Left ventricle myocardium inferior (tissue), 1 donor: Measurements from ENCODE around the gene TNIK. TPM values are rescaled to one million over a fixed set of nuclear protein-coding genes. Genes with fewer than 3 reads are reported as not detected.

Experiments
- DNase-seq: peaks from one replicate; pipeline ENCODE4 v3.0.0-alpha.2; 2020
- H3K27ac ChIP-seq: fragments of 200-600 bp; replicated peaks from 2 replicates; pipeline ENCODE4 v1.8.0; 2021
- H3K27me3 ChIP-seq: fragments of 200-600 bp; 2 replicates; pipeline ENCODE4 v1.8.0; 2021; ENCODE audit warnings: low read depth
- H3K36me3 ChIP-seq: fragments of 200-600 bp; 2 replicates; pipeline ENCODE4 v1.8.0; 2021
- H3K4me1 ChIP-seq: fragments of 200-600 bp; 2 replicates; pipeline ENCODE4 v1.8.0; 2021
- H3K4me3 ChIP-seq: fragments of 200-600 bp; 2 replicates; pipeline ENCODE4 v1.8.0; 2021; ENCODE audit warnings: mild to moderate bottlenecking, moderate library complexity
- H3K9me3 ChIP-seq: fragments of 200-600 bp; replicated peaks from 2 replicates; pipeline ENCODE4 v1.8.0; 2021
- CTCF ChIP-seq: fragments of 200-600 bp; IDR thresholded peaks from 2 replicates; pipeline ENCODE4 v1.8.0; 2021; ENCODE audit warnings: antibody characterized with exemption, mild to moderate bottlenecking, borderline replicate concordance
- intact Hi-C: fragments of 100-400 bp; cut with micrococcal nuclease; formaldehyde crosslinking; loops from one replicate; pipeline ENCODE4 v1.11.0; 2022
- total RNA-seq: library from RNA; stranded (reverse); fragmentation: NEBNext Ultra II Directional; extraction: Animal tissue kit (Norgen Biotek cat#: 25700); gene quantifications from one replicate; pipeline ENCODE4 v1.2.1, GENCODE V29; 2021
- donor health status: DM: no; HTN: yes; CAD: no; lungs with severe emphysema.

TNIK gene
- total RNA-seq, 1 donor from 2014 or later = 28.6 TPM

- H3K9me3 ChIP-seq = no peaks in the 10 kb centered on the region
- intact Hi-C loops = no loop called here
- no peak overlapping the region for H3K27ac ChIP-seq
- H3K27me3 ChIP-seq = no peaks in the 10 kb centered on the region
- no peak for TF ChIP-seq CTCF
- H3K4me3 ChIP-seq = no peak overlapping the region
- H3K36me3 ChIP-seq = no peaks in the 10 kb centered on the region
- no peak for DNase-seq
- peaks cover 54% of the 10 kb centered on the region for H3K4me1 ChIP-seq
Measured at GRCh38 chr3:171279972-171280371, 180.2 kb downstream of the TNIK start.

- no peaks in the 10 kb centered on the region for H3K9me3 ChIP-seq
- H3K4me1 ChIP-seq = peaks cover 36% of the 10 kb centered on the region
- no peak overlapping the region for H3K4me3 ChIP-seq
- intact Hi-C loops = no loop called here
- no peaks in the 10 kb centered on the region for H3K27me3 ChIP-seq
- H3K27ac ChIP-seq = no peak overlapping the region
- no peaks in the 10 kb centered on the region for H3K36me3 ChIP-seq
- TF ChIP-seq CTCF = no peak
- DNase-seq = no peak
Measured at GRCh38 chr3:171278299-171278590, 182.0 kb downstream of the TNIK start.

GRCh38 chr3:171277456-171278298 is 182.5 kb downstream of the TNIK start:
- H3K4me3 ChIP-seq = no peak overlapping the region
- peaks cover 2% of the 10 kb centered on the region for H3K9me3 ChIP-seq
- H3K36me3 ChIP-seq = no peaks in the 10 kb centered on the region
- H3K27me3 ChIP-seq = no peaks in the 10 kb centered on the region
- intact Hi-C loops = no loop called here
- TF ChIP-seq CTCF = no peak
- peaks cover 31% of the 10 kb centered on the region for H3K4me1 ChIP-seq
- H3K27ac ChIP-seq = no peak overlapping the region
- DNase-seq = no peak

- TF ChIP-seq CTCF = no peak
- Histone ChIP-seq H3K27me3 (no peaks in the 10 kb centered on the region), H3K27ac (peak overlapping the region; percentile 24), H3K4me3 (no peak overlapping the region), H3K36me3 (no peaks in the 10 kb centered on the region), H3K4me1 (peaks cover 23% of the 10 kb centered on the region), H3K9me3 (peaks cover 9% of the 10 kb centered on the region)
- intact Hi-C loops = no loop called here
- DNase-seq = no peak
Measured at GRCh38 chr3:171276923-171277322, 183.3 kb downstream of the TNIK start.

GRCh38 chr3:171274222-171274621 is 186.0 kb downstream of the TNIK start:
- TF ChIP-seq CTCF = no peak
- DNase-seq = no peak
- Histone ChIP-seq H3K4me3 (no peak overlapping the region), H3K9me3 (peaks cover 9% of the 10 kb centered on the region), H3K27me3 (no peaks in the 10 kb centered on the region), H3K4me1 (peaks cover 30% of the 10 kb centered on the region), H3K36me3 (no peaks in the 10 kb centered on the region), H3K27ac (no peak overlapping the region)
- intact Hi-C loops = no loop called here
